B cell (primary cell): ENCODE measurements around the gene RNLS. TPM values are rescaled to one million over a fixed set of nuclear protein-coding genes. Genes with fewer than 3 reads are reported as not detected.

ENCODE experiments used
- ATAC-seq: fragments of 200-7000 bp; cut with Tn5 transposase; one replicate; pipeline ENCODE4 v1.10.0; 2021; ENCODE audit warnings: low read depth, mild to moderate bottlenecking, moderate number of reproducible peaks, moderate library complexity
- CTCF ChIA-PET: fragments of 350-600 bp; sonication (Branson Sonifier 250); formaldehyde crosslinking; loops from one replicate; lab custom pipeline; 2021; ENCODE audit warnings: antibody characterized with exemption, inconsistent platforms; lab: Charles Lee
- POLR2A ChIA-PET: fragments of 350-600 bp; sonication (Branson Sonifier 250); formaldehyde crosslinking; loops from one replicate; lab custom pipeline; 2021; ENCODE audit warnings: antibody characterized with exemption; lab: Charles Lee
- DNase-seq: peaks from one replicate; pipeline ENCODE4 v3.0.0; 2013
- H2AFZ ChIP-seq: 2 replicates; pipeline ENCODE4 v1.6.1; 2012; ENCODE audit warnings: mild to moderate bottlenecking, low read depth, low read length; ENCODE audit not compliant: insufficient read depth, poor library complexity, severe bottlenecking
- H3K27ac ChIP-seq, 2 donors: 1 replicate in 1 of 2; 2 replicates in 1 of 2; pipeline ENCODE4 v1.5.1; 2012 to 2013; ENCODE audit warnings: low read length in 2 of 2, mild to moderate bottlenecking in 2 of 2, moderate library complexity in 1 of 2
- H3K27me3 ChIP-seq, 4 experiments: fragments of 200-600 bp in 1 of 4; sonication (generic) in 1 of 4; replicated peaks in 1 of 4; 1 replicate in 2 of 4; 2 replicates in 2 of 4; pipeline versions ENCODE4 v1.6.1 to v1.7.0; 2013 to 2016; ENCODE audit warnings: low read length in 3 of 4, mild to moderate bottlenecking in 2 of 4, mixed read lengths in 1 of 4, moderate library complexity in 1 of 4; ENCODE audit not compliant: insufficient read depth in 4 of 4, control insufficient read depth in 3 of 4; ENCODE audit errors: control extremely low read depth in 1 of 4
- H3K36me3 ChIP-seq, 2 experiments: replicated peaks in 1 of 2; 1 replicate in 1 of 2; 2 replicates in 1 of 2; pipeline versions ENCODE4 v1.6.1 to v1.7.1; 2013; ENCODE audit warnings: low read length in 1 of 2; ENCODE audit not compliant: insufficient read depth in 2 of 2, control insufficient read depth in 1 of 2; ENCODE audit errors: control extremely low read depth in 1 of 2, extremely low read depth in 1 of 2
- H3K4me1 ChIP-seq, 2 donors: fragments of 200-600 bp in 1 of 2; sonication (generic) in 1 of 2; 1 replicate in 1 of 2; 2 replicates in 1 of 2; pipeline versions ENCODE4 v1.5.1 to v1.6.1; 2013 to 2017; ENCODE audit warnings: low read length in 2 of 2; ENCODE audit not compliant: control insufficient read depth in 2 of 2, insufficient read depth in 2 of 2
- H3K4me2 ChIP-seq: replicated peaks from 2 replicates; pipeline ENCODE3; 2012; ENCODE audit warnings: mild to moderate bottlenecking, low read depth, low read length; ENCODE audit not compliant: poor library complexity, severe bottlenecking
- H3K4me3 ChIP-seq, 5 experiments: fragments of 200-600 bp in 1 of 5; sonication (generic) in 1 of 5; 1 replicate in 3 of 5; 2 replicates in 2 of 5; pipeline versions ENCODE4 v1.5.1 to v1.7.0; 2011 to 2016; ENCODE audit warnings: low read length in 4 of 5, mild to moderate bottlenecking in 4 of 5, low read depth in 2 of 5, control low read depth in 1 of 5, moderate library complexity in 1 of 5; ENCODE audit not compliant: insufficient read depth in 1 of 5; ENCODE audit errors: control extremely low read depth in 1 of 5, extremely low read depth in 1 of 5
- H3K79me2 ChIP-seq: fragments of 200-600 bp; sonication (generic); one replicate; pipeline ENCODE4 v1.6.0; 2016; ENCODE audit warnings: low read length; ENCODE audit not compliant: control insufficient read depth, insufficient read depth
- H3K9ac ChIP-seq: fragments of 200-600 bp; sonication (generic); 2 replicates; pipeline ENCODE4 v1.6.1; 2017; ENCODE audit warnings: mild to moderate bottlenecking, low read length, moderate library complexity
- H3K9me3 ChIP-seq, 3 donors: one replicate each; pipeline versions ENCODE4 v1.6.1 to v1.7.1; 2013; ENCODE audit warnings: low read length in 2 of 3; ENCODE audit not compliant: control insufficient read depth in 2 of 3, insufficient read depth in 1 of 3; ENCODE audit errors: control extremely low read depth in 1 of 3
- H4K20me1 ChIP-seq: 2 replicates; pipeline ENCODE4 v1.6.0; 2012; ENCODE audit warnings: mild to moderate bottlenecking, low read length; ENCODE audit not compliant: insufficient read depth, control insufficient read depth, poor library complexity, severe bottlenecking
- H3K27ac Mint-ChIP-seq: one replicate; pipeline ENCODE4 v1.8.0; 2021; ENCODE audit warnings: mixed read lengths
- H3K27me3 Mint-ChIP-seq: one replicate; pipeline ENCODE4 v1.8.0; 2021; ENCODE audit warnings: mixed read lengths
- H3K4me1 Mint-ChIP-seq: one replicate; pipeline ENCODE4 v1.8.0; 2021; ENCODE audit warnings: mixed read lengths
- H3K4me3 Mint-ChIP-seq: one replicate; pipeline ENCODE4 v1.8.0; 2021; ENCODE audit warnings: mixed read lengths
- H3K9me3 Mint-ChIP-seq: one replicate; pipeline ENCODE4 v1.8.0; 2022; ENCODE audit warnings: mixed read lengths; ENCODE audit not compliant: insufficient read depth
- EZH2 ChIP-seq: IDR thresholded peaks from 2 replicates; pipeline ENCODE4 v1.6.1; 2012; ENCODE audit warnings: borderline replicate concordance, low read depth, mild to moderate bottlenecking, moderate library complexity, low read length; ENCODE audit not compliant: insufficient read depth, poor library complexity, severe bottlenecking
- WGBS: methylation state at CpG from one replicate; pipeline ENCODE4 v1.1.5; 2013; ENCODE audit warnings: missing lambda C conversion rate; ENCODE audit not compliant: insufficient coverage; 5-methylcytosine and 5-hydroxymethylcytosine counted together
- intact Hi-C: fragments of 100-400 bp; cut with micrococcal nuclease; formaldehyde crosslinking; loops from one replicate; pipeline ENCODE4 v1.10.0; 2022
- polyA plus RNA-seq: library from polyadenylated mRNA; depleted of rRNA; stranded (reverse); fragments of >200 nt; gene quantifications from 2 replicates; pipeline ENCODE4 v1.2.3, GENCODE V29; 2012
- total RNA-seq, 2 donors: library from RNA; stranded (reverse); fragments of 120-200 nt in 1 of 2; gene quantifications; 1 replicate in 1 of 2; 2 replicates in 1 of 2; pipeline versions ENCODE4 v1.2.3 to v1.2.4, GENCODE V29; 2013 to 2022
- TF ChIP-seq, protein P1 (sequence below): fragments of 200-600 bp; IDR thresholded peaks from one replicate; pipeline ENCODE4 v1.8.0; 2022; ENCODE audit warnings: antibody characterized with exemption, mild to moderate bottlenecking

Gene RNLS
- total and polyA plus RNA-seq, 2 donors (not counting 1 experiment from before 2014, with no cell fraction given): 3.5 to 7.5 TPM

DNA sequence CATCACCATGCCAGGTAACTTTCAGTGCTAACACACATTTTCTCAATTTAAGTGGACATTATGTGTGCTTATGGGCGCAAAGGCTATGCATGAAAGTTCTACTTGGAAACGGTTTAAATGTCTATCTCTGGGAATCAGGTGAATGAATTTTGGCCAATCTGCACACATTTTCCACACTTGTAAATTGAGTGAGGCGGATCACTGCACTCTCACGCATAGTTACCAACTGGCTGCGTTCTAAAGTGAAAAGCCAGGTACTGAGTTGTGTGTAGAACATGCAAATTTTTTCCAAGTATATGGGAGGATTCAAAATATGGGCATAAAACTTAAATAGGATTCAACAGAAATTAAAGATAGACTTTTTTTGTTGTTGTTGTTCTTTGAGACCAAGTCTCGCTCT, 323.7 kb downstream of the RNLS start:
- no peak overlapping the region for H3K4me3 ChIP-seq
- ATAC-seq (no peak), DNase-seq (no peak)
- intact Hi-C loops: no loop called here
- Mint-ChIP-seq H3K4me3 (no peak overlapping the region), H3K27me3 (no peaks in the 10 kb centered on the region), H3K27ac (no peak overlapping the region), H3K4me1 (peaks cover 7% of the 10 kb centered on the region), H3K9me3 (peaks cover 1% of the 10 kb centered on the region)
- H3K27me3 ChIP-seq: no peaks in the 10 kb centered on the region
- H3K9me3 ChIP-seq: no peaks in the 10 kb centered on the region
- TF ChIP-seq, protein P1, sequence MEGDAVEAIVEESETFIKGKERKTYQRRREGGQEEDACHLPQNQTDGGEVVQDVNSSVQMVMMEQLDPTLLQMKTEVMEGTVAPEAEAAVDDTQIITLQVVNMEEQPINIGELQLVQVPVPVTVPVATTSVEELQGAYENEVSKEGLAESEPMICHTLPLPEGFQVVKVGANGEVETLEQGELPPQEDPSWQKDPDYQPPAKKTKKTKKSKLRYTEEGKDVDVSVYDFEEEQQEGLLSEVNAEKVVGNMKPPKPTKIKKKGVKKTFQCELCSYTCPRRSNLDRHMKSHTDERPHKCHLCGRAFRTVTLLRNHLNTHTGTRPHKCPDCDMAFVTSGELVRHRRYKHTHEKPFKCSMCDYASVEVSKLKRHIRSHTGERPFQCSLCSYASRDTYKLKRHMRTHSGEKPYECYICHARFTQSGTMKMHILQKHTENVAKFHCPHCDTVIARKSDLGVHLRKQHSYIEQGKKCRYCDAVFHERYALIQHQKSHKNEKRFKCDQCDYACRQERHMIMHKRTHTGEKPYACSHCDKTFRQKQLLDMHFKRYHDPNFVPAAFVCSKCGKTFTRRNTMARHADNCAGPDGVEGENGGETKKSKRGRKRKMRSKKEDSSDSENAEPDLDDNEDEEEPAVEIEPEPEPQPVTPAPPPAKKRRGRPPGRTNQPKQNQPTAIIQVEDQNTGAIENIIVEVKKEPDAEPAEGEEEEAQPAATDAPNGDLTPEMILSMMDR: no peak
- TF ChIP-seq EZH2: no peak
- WGBS: no CpG with 5 or more reads among the region's 6 CpGs
- POLR2A ChIA-PET: no interaction called here
- H3K79me2 ChIP-seq: no peaks in the 10 kb centered on the region
- no peaks in the 10 kb centered on the region for H3K4me1 ChIP-seq
- no peaks in the 10 kb centered on the region for H3K36me3 ChIP-seq
- H3K27ac ChIP-seq: no peak overlapping the region
- H4K20me1 ChIP-seq: no peaks in the 10 kb centered on the region
- no peak overlapping the region for H3K4me2 ChIP-seq
- CTCF ChIA-PET: no interaction called here
- H3K9ac ChIP-seq: no peak overlapping the region
- no peak overlapping the region for H2AFZ ChIP-seq

DNA sequence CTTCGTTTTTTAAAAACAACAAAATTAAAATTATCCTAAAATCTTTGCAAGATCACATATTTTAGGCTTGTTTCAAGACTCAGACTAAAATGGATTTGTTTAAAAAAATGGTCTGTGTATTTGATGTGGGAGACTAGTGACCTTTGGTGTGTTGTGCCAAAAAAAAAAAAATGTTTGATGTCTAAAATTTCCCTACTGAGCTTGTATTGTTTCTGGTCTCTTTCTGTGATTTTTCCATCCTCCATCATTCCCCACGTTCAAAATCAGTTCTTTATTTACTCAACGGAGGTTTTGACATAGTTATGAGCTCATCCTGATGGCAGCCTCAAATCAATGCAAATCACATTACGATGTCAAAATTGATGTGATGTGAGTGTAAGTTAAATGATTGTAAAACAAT, 326.2 kb downstream of the RNLS start:
- H4K20me1 ChIP-seq: no peaks in the 10 kb centered on the region
- TF ChIP-seq, protein P1: no peak
- no peak for TF ChIP-seq EZH2
- Mint-ChIP-seq H3K9me3 (no peaks in the 10 kb centered on the region), H3K27me3 (no peaks in the 10 kb centered on the region), H3K4me3 (no peak overlapping the region), H3K27ac (no peak overlapping the region), H3K4me1 (peaks cover 5% of the 10 kb centered on the region)
- H3K4me1 ChIP-seq: no peaks in the 10 kb centered on the region
- intact Hi-C loops: no loop called here
- H3K4me3 ChIP-seq: no peak overlapping the region
- no peak overlapping the region for H3K4me2 ChIP-seq
- DNase-seq: no peak
- no peaks in the 10 kb centered on the region for H3K27me3 ChIP-seq
- POLR2A ChIA-PET: no interaction called here
- CTCF ChIA-PET: interaction anchor here (0.6 to 1.0 kb wide), 2 partner anchors 133 to 295 kb away, joined by 3 to 5 read pairs; no protein-coding TSS in a partner anchor
- no peak overlapping the region for H2AFZ ChIP-seq
- H3K9me3 ChIP-seq: no peaks in the 10 kb centered on the region
- no peaks in the 10 kb centered on the region for H3K36me3 ChIP-seq
- ATAC-seq: no peak
- WGBS: 100% methylated on average over 1 of the region's 4 CpGs
- H3K27ac ChIP-seq: no peak overlapping the region
- H3K79me2 ChIP-seq: no peaks in the 10 kb centered on the region
- no peak overlapping the region for H3K9ac ChIP-seq
